Glutamatergic neuron (in vitro differentiated cells): ENCODE results near the gene STIP1. TPM values are rescaled to one million over a fixed set of nuclear protein-coding genes. Genes with fewer than 3 reads are reported as not detected.

ENCODE experiments used
- DNase-seq: peaks from one replicate; pipeline ENCODE4 v3.0.0; 2022
- H3K27ac Mint-ChIP-seq: one replicate; pipeline ENCODE4 v1.8.0; 2020; ENCODE audit warnings: mild to moderate bottlenecking, mixed read lengths, inconsistent platforms; ENCODE audit not compliant: unreplicated experiment
- H3K27me3 Mint-ChIP-seq: one replicate; pipeline ENCODE4 v1.8.0; 2020; ENCODE audit warnings: mild to moderate bottlenecking, moderate library complexity, mixed read lengths, inconsistent platforms; ENCODE audit not compliant: unreplicated experiment
- H3K36me3 Mint-ChIP-seq: one replicate; pipeline ENCODE4 v1.8.0; 2020; ENCODE audit warnings: mild to moderate bottlenecking, mixed read lengths, inconsistent platforms; ENCODE audit not compliant: unreplicated experiment
- H3K4me1 Mint-ChIP-seq: one replicate; pipeline ENCODE4 v1.8.0; 2020; ENCODE audit warnings: mild to moderate bottlenecking, low read depth, mixed read lengths, inconsistent platforms; ENCODE audit not compliant: unreplicated experiment
- H3K4me3 Mint-ChIP-seq: one replicate; pipeline ENCODE4 v1.8.0; 2020; ENCODE audit warnings: mild to moderate bottlenecking, mixed read lengths, inconsistent platforms; ENCODE audit not compliant: unreplicated experiment
- H3K9me3 Mint-ChIP-seq: one replicate; pipeline ENCODE4 v1.8.0; 2020; ENCODE audit warnings: mild to moderate bottlenecking, moderate library complexity, mixed read lengths, inconsistent platforms; ENCODE audit not compliant: unreplicated experiment
- CTCF ChIP-seq: fragments of 200-600 bp; sonication (generic); IDR thresholded peaks from one replicate; pipeline ENCODE4 v1.5.0; 2021; ENCODE audit not compliant: partially characterized antibody, unreplicated experiment
- total RNA-seq: library from RNA; stranded (reverse); fragmentation: NEBNext Ultra II Directional; extraction: Animal tissue kit (Norgen Biotek cat#: 25700); gene quantifications from one replicate; pipeline ENCODE4 v1.2.1, GENCODE V29; 2021; ENCODE audit not compliant: unreplicated experiment

Gene STIP1
- total RNA-seq, 1 donor from 2014 or later, result 160 TPM

GRCh38 chr11:64240435-64241240, 54.7 kb downstream of the STIP1 start, which contains the start of gene FKBP2:
FKBP2 (plus strand) TSS chr11:64241095; CDS start chr11:64242388, 1,293 bp downstream.
- no peaks in the 10 kb centered on the region for H3K36me3 Mint-ChIP-seq
- peak; percentile 97 for DNase-seq
- TF ChIP-seq CTCF, result no peak
- peaks cover 8% of the 10 kb centered on the region for H3K27me3 Mint-ChIP-seq
- peaks cover 10% of the 10 kb centered on the region for H3K9me3 Mint-ChIP-seq
- H3K4me3 Mint-ChIP-seq, result peak within 1 kb of the TSS; percentile 94
- H3K4me1 Mint-ChIP-seq, result peaks cover 1% of the 10 kb centered on the region
- H3K27ac Mint-ChIP-seq, result peak within 1 kb of the TSS; percentile 86

DNA sequence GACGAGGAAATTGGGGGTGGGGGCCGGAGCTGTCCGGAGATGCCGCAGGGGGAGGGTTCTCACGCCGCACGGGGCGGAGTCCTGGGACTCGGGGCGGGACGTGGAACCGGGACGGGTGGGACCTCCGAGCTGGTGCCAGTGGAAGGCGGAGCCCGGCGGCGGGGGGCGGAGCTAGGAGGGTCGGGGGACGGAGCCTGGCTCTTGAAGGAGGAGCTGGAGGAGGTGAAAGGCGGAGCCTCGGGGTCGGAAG, 55.2 kb downstream of the STIP1 start:
- H3K4me1 Mint-ChIP-seq, result peaks cover 1% of the 10 kb centered on the region
- peak overlapping the region; percentile 94 for H3K4me3 Mint-ChIP-seq
- peaks cover 10% of the 10 kb centered on the region for H3K9me3 Mint-ChIP-seq
- no peak for TF ChIP-seq CTCF
- peak; percentile 100 for DNase-seq
- peaks cover 7% of the 10 kb centered on the region for H3K27me3 Mint-ChIP-seq
- H3K27ac Mint-ChIP-seq, result peak overlapping the region; percentile 86
- no peaks in the 10 kb centered on the region for H3K36me3 Mint-ChIP-seq

GRCh38 chr11:64241491-64242374, 55.8 kb downstream of the STIP1 start:
- Mint-ChIP-seq H3K36me3 (no peaks in the 10 kb centered on the region), H3K27me3 (peaks cover 7% of the 10 kb centered on the region), H3K4me3 (peak overlapping the region; percentile 94), H3K9me3 (peaks cover 10% of the 10 kb centered on the region), H3K27ac (peak overlapping the region; percentile 86), H3K4me1 (peaks cover 1% of the 10 kb centered on the region)
- peak; percentile 58 for DNase-seq
- TF ChIP-seq CTCF, result no peak

DNA sequence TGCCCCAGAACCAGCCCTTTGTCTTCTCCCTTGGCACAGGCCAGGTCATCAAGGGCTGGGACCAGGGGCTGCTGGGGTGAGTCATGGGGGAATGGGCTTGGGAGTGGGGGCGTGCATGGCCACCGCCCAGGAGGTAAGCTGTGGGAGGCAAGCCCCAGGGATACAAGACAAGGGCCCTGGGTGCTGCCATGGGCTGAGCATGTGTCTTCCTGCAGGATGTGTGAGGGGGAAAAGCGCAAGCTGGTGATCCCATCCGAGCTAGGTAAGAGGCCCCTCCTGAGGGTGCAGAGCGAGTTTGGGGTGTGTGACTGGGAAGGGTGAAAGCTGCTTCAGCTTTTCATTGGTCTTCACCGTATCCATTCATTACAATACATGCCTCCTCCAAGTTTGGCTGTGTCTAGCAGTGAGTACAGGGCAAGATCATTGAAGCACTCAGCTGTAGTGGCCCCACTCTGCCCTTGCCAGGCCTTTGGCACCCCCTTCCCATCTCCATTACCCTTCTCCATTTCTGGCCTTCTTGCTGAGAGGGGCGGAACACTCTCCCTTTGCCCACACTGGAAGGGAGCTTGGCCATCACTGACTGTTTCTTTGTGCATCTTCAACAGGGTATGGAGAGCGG, 57.4 kb downstream of the STIP1 start:
- Mint-ChIP-seq H3K27ac (peak overlapping the region; percentile 52), H3K36me3 (no peaks in the 10 kb centered on the region), H3K9me3 (peaks cover 16% of the 10 kb centered on the region), H3K4me3 (peak overlapping the region; percentile 47), H3K27me3 (peaks cover 7% of the 10 kb centered on the region), H3K4me1 (peaks cover 8% of the 10 kb centered on the region)
- DNase-seq, result no peak
- no peak for TF ChIP-seq CTCF
